Measurements from ENCODE around the gene EFHD1.

DNA sequence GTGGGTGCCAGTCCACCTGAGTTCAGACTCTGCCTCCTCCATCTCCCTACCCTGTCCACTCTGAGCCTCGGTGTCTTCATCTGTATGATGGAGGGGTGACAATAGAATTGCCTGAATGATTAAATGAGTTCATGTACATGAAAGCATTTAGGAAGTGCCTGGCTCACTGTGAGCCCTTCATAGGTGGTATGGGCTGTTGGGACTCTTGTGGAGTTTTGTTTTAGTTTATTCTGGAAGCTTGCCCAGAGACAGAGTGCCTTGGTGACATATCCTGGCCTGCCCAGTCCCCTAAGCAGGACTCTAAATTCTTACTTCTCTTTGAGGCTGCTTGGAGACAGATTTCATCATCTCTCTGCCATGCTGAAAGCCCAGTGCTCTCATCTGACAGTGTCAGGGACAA is 39.2 kb downstream of the EFHD1 start:
- TF ChIP-seq POLR2A (IDR thresholded peaks at IDR 0.05; ENCODE audit: low read depth, low read length) = no peak
- TF ChIP-seq TAF1 (IDR thresholded peaks at IDR 0.05; ENCODE audit: borderline replicate concordance, low read depth, low read length) = no peak
